OCI-M2 (cell line): ENCODE results near the gene SLC45A2.
A peak's percentile ranks its signal among the peaks of the same experiment; 100 is the strongest.

Experiments used
- DNase-seq: peaks from one replicate; lab custom pipeline; 2025; ENCODE audit not compliant: unreplicated experiment; lab: John Stamatoyannopoulos, UW

The SLC45A2 gene

GRCh38 chr5:34007621-34008600 lies 23.4 kb upstream of the SLC45A2 start, which contains the start of gene AMACR:
AMACR (minus strand) TSS chr5:34008050; CDS start chr5:34008019, 31 bp downstream.
- peak; percentile 70 for DNase-seq

DNA sequence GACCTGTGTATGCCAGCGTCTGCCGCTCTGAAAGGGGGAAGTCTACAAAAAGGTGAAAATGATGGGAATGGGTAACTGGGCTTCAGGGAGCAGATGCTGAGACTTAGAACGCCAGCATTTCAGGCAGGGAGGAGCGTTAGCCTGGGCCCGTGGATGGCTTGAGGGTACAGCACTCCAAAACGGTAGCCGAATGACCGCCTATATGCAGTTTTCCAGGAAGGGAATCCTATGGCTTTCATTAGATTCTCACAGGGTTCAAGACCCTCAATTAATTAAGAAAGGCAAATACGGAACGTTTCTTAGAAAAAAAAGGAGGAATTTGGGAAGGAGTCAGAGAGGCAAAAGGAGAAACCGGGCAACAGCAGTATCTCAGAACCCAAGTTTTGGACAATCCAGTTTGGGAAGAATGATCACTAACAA lies 22.7 kb upstream of the SLC45A2 start:
- no peak for DNase-seq

DNA sequence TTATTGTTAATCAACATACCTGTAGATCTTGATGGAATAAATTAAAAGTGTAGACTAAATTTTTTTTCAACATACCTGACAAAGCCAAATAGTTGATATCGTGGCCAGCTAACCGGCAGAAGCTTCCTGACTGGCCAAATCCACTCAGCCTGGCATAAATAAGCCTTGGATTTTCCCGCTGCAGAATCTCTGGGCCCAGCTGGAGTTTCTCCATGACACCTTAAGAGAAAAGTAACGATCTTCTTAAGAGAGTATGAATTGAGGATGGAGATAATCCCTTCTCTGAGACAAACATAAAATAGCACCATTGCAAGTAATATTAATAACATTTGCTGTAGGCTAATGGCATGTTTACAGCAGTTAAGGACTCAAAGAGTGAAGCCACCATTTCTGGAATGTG lies 21.2 kb upstream of the SLC45A2 start:
- DNase-seq, result no peak

DNA sequence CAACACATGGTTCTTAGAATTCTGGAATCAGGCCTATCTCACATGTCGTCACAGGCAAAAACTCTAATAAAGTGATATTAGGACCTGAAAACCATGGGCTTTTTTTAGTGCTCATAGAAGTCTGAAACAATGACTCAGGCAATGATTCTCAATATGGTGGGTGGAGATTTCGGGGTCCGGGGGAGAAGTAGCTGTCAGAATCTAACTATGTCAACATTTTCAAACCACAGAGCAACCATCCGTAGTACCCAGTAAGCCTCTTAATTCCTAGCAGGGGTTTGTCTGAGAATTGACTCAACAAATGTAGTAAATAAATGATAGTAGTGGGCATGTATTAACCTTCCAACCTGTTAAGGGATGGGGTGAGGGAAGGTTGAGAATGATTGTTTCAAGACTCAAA lies 20.7 kb upstream of the SLC45A2 start:
- no peak for DNase-seq

- no peak for DNase-seq
These were observed 19.4 kb upstream of the SLC45A2 start for GRCh38 chr5:34003941-34004340.

DNA sequence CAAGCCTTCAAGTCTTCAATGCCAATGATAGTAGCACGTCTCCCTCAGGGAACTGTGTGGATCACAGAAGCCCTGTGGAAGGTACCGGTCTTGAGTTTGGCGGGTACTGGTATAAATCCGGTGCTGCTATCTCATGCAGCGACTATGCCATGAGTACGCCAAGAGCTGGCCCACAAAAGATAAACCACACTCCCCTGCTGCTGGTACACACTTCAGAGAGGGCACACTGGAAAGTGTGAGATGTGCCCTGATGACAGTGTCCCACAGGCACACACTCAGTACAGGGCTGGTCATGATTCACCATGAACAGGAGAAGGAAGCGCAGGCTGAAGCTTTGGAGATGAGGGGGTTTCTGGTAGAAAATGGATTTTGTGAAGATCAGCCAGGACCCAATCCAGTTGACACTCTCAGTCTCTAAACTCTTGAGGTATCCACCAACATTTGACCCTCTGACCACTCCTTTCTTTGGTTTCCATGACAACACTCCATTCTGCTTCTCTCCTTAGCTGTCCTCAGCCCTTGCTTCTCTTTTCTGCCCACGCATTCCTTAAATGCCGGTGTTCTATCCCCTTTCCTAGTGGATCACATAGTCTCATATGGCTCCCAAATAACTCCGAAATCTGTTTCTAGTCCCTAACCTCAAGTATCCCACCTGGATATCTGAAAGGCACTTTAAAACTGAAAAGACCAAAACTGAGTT lies 18.3 kb upstream of the SLC45A2 start:
- DNase-seq, result no peak

- no peak for DNase-seq
These were observed 16.8 kb upstream of the SLC45A2 start for GRCh38 chr5:34001241-34001841.

DNA sequence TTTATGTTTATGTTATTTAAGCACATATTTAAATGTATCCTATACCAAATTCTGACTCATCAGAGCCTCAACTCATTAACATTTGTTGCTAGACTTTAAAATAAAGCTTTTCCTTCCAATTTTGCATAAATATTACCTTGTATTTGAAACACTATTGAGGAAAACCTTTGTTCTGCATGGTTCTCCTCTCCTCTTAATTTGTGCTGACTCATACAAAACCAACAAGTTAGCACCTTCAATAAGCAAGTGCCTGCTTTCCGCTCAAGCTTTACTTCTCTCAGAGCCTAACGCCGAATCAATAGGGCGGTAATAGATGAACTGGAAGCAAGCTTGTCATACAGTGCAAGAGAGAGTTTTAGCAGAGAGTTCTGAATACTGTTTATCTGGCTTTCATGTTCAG lies 15.5 kb upstream of the SLC45A2 start:
- no peak for DNase-seq

DNA sequence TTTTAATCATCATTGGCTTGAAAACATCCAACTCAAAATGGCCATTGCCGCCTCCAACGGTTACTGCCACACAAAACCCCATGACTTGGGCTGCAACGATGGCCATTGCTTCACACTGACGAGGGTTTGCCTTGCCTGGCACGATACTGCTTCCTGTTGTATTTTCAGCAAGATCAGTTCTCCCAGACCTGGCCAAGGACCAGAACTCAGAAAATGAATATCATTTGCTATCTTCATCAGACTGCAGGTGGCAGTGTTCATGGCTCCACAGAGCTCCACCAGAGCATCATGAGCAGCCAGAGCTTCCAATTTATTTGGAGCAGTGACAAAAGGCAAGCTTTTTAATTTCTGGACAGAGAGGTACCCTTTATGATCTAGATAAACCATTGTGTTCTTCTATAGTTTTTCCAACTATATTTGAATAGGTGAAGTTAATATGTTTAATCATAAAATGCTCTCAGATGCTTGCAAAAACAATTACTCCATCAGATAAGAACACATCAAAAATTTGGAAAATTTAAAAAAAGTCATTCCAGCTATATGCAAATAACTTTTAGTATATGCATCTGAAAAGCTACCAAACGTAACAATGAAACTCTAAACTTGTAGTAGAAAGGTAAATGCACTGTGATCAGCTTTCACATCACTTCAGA lies 13.0 kb upstream of the SLC45A2 start:
- DNase-seq, result no peak

DNA sequence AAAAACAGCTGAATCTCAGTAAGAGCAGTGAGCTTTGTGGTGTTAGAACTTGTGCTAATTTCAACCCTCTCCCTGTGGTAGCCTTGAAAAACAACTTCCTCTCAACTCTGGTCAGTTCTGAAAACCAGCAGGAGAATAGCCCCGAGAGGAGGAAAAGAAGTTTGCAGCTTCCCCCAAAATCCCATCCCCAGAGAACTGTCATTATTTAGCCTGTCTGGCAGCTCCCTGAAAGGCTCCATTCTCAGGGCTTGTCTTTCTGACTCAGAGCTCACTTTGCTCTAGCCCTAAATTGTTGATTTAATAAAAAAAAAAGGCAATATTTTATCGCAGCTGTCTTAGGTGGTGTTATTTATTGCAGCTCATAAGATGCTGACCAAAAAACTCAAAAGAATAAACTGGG lies 11.4 kb upstream of the SLC45A2 start:
- DNase-seq, result no peak

DNA sequence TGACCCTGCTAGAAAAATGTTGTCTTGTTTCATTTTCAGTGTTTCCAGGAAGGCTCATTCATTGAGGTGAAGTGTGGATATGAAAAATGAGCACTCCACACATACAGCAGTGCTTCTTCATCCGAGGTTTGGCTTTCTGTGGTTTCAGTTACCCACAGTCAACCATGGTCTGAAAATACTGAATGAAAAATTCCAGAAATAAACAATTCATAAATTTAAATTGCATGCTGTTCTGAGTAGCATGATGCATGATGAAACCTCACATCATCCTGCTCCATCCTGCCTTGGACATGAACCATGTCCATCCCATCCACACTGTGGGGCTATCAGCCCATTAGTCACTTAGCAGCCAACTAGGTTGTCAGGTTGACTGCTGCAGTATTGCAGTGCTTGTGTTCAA lies 10.4 kb upstream of the SLC45A2 start:
- no peak for DNase-seq

DNA sequence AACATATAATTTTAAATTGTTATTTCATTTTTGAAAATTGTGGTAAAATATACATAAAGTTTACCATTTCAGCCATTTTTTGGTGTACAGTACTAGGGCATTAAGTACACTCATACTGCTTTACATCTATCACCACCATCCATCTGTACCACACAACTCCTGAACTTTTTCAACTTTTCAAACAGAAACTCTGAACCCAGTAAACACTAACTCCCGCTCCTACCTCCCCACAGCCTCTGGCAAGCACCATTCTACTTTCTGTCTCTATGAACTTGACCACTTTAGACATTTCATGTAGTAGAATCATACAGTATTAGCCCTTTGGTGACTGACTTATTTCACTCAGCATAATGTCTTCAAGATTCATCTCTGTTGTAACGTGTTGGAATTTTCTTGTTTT lies 8.4 kb upstream of the SLC45A2 start:
- DNase-seq, result no peak

- DNase-seq, result no peak
These were observed 954 bp upstream of the SLC45A2 start for GRCh38 chr5:33985447-33985846.

- DNase-seq, result no peak
These were observed 315 bp downstream of the SLC45A2 start for GRCh38 chr5:33984178-33984577.

DNA sequence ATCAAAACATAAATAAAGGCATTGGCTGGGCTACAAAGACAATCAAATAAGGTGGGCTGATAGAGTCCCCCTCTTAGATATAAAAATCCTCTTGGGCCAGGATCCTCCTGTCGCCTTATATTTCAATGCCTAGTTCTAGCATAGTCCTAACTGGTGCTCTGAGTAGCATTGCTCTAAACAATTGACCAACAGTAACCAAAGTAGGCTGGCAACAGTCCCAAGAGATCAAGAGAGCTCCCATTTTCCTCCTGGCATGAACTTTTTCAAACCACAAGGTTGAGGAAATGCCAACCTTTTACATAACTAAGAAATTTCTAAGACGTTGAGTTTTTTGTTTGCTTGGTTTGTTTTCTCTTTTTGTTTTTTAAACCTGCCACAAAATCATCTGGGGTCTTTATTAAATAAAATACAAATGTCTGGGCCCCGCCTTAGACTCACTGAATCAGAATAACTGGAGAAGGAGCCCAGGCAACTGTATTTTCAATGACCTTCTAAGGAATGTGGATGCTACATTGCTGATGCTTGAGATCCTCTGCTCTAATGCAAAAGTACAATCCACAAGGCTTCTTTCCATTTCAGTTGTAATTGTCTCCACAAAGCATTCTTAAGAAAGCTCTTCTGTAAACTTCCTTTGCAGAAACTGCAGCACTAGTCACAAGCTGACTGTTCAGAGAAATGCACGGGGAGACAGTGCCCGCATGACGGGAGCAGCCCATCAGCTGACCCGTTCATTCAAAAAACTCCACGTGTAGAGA lies 2.9 kb downstream of the SLC45A2 start:
- no peak for DNase-seq

GRCh38 chr5:33980030-33980429 lies 4.5 kb downstream of the SLC45A2 start:
- no peak for DNase-seq

- no peak for DNase-seq
These were observed 6.2 kb downstream of the SLC45A2 start for GRCh38 chr5:33978306-33978705.

DNA sequence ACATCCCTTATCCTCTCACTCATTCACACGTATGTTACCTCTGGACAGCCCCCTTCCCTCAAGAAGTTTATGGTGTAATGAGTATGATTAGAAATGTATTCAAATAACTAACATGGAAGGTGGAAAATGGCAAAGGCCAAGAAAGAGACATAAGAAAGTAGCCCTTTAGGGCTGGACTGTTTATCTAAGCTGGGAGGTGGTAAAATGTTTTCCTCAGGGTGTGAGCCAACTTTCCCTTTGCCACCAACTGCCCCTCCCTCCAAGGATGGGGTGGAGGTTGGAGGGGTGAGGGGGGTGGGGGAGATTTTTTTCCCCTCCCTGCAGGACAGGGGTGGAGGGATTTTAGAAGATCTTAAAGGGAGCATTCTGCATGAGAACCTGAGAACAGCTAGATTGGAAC lies 8.2 kb downstream of the SLC45A2 start:
- no peak for DNase-seq

- no peak for DNase-seq
These were observed 8.6 kb downstream of the SLC45A2 start for GRCh38 chr5:33975852-33976251.

DNA sequence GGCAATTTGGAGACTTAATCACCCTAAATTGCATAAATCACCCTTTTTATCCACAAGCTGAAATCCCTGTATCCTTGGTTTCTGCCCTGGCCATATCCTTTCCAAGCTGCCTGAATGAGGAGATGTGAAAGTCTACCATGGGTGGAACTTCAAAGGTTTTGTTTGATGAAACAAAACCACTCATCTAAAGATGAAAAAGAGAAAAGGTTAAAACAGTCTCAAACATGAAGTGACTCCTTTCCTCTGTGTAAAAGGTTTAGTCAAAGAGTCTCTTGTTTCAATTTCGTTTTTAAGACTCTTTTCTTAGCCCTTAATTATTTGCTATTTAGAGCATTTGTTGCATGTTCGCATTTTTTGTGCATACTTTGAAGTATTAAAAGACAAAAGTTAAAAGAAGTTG lies 11.2 kb downstream of the SLC45A2 start:
- no peak for DNase-seq
